Osteoblast (primary cell): ENCODE measurements around the gene PACS1. TPM values are rescaled to one million over a fixed set of nuclear protein-coding genes. Genes with fewer than 3 reads are reported as not detected.

Source experiments
- DNase-seq: peaks from one replicate; pipeline ENCODE4 v3.0.0; 2011; ENCODE audit warnings: low spot score, mixed read lengths; ENCODE audit not compliant: insufficient read length; ENCODE audit errors: missing footprints
- H2AFZ ChIP-seq: 2 replicates; pipeline ENCODE4 v1.6.0; 2011; ENCODE audit warnings: mild to moderate bottlenecking, low read length
- H3K27ac ChIP-seq: 2 replicates; pipeline ENCODE4 v1.5.1; 2011; ENCODE audit warnings: mild to moderate bottlenecking, low read depth, low read length, moderate library complexity
- H3K27me3 ChIP-seq: 2 replicates; pipeline ENCODE4 v1.6.0; 2012; ENCODE audit warnings: mild to moderate bottlenecking, control low read depth, inconsistent platforms, low read length, moderate library complexity; ENCODE audit not compliant: insufficient read depth
- H3K36me3 ChIP-seq: 2 replicates; pipeline ENCODE4 v1.5.1; 2011; ENCODE audit warnings: mild to moderate bottlenecking, low read length, control low read depth, moderate library complexity; ENCODE audit not compliant: insufficient read depth
- H3K4me1 ChIP-seq: 2 replicates; pipeline ENCODE4 v1.5.1; 2011; ENCODE audit warnings: mild to moderate bottlenecking, low read length, control low read depth, moderate library complexity; ENCODE audit not compliant: insufficient read depth
- H3K4me2 ChIP-seq: 2 replicates; pipeline ENCODE4 v1.6.0; 2011; ENCODE audit warnings: mild to moderate bottlenecking, low read length; ENCODE audit not compliant: insufficient read depth
- H3K4me3 ChIP-seq: fragments of 200-600 bp; sonication (generic); 3 replicates; pipeline ENCODE4 v1.5.1; 2012; ENCODE audit warnings: mild to moderate bottlenecking, low read length, inconsistent platforms; ENCODE audit not compliant: insufficient read depth
- H3K79me2 ChIP-seq: 2 replicates; pipeline ENCODE4 v1.6.0; 2012; ENCODE audit warnings: mild to moderate bottlenecking, low read length, control low read depth, inconsistent platforms; ENCODE audit not compliant: insufficient read depth
- H3K9me3 ChIP-seq: 2 replicates; pipeline ENCODE4 v1.5.1; 2011; ENCODE audit warnings: low read depth, low read length, control low read depth
- H4K20me1 ChIP-seq: 2 replicates; pipeline ENCODE4 v1.6.0; 2012; ENCODE audit warnings: mild to moderate bottlenecking, low read length, control low read depth; ENCODE audit not compliant: insufficient read depth
- CTCF ChIP-seq: IDR thresholded peaks from 2 replicates; pipeline ENCODE4 v1.5.1; 2011; ENCODE audit warnings: mild to moderate bottlenecking, low read depth, low read length, moderate library complexity; ENCODE audit errors: extremely low read depth
- total RNA-seq: library from RNA; depleted of rRNA; stranded (reverse); fragments of >200 nt; gene quantifications from 2 replicates; pipeline ENCODE4 v1.2.3, GENCODE V29; 2012

PACS1 gene
- total RNA-seq, 1 donor: 38.0 TPM

- peak within 1 kb of the TSS; percentile 99 for H3K4me3 ChIP-seq
- peak within 1 kb of the TSS; percentile 100 for H3K4me2 ChIP-seq
- H3K36me3 ChIP-seq: peaks cover 31% of the 10 kb centered on the region
- H3K4me1 ChIP-seq: peaks cover 16% of the 10 kb centered on the region
- no peak for TF ChIP-seq CTCF
- peaks cover 16% of the 10 kb centered on the region for H3K27me3 ChIP-seq
- H2AFZ ChIP-seq: peak within 1 kb of the TSS; percentile 92
- no peaks in the 10 kb centered on the region for H3K9me3 ChIP-seq
- H3K27ac ChIP-seq: peak within 1 kb of the TSS; percentile 91
- peaks cover 10% of the 10 kb centered on the region for H4K20me1 ChIP-seq
- DNase-seq: peak; percentile 99
- H3K79me2 ChIP-seq: peaks cover 37% of the 10 kb centered on the region
Observed at GRCh38 chr11:66051766-66052663, 18.1 kb upstream of the PACS1 start, which contains the start of gene SF3B2. TSS of gene SF3B2 (plus strand) at chr11:66052364. CDS start at chr11:66052385, 21 bp downstream.

DNA sequence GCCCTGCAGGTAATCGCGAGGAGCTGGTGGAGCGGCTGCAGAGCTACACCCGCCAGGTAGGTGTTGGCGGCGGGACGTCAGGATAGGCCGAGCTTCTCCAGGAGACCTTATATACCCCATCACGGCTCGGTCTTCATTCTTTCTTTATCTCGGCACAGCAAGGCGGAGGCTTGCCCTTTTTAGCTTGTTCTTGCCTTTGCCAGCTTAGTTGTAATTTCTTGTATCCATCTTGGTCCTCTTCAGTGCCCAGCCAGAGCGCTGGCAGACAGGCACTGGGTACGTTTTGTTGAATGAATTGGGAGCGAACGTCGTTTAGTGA is 17.4 kb upstream of the PACS1 start:
- peaks cover 10% of the 10 kb centered on the region for H4K20me1 ChIP-seq
- peaks cover 16% of the 10 kb centered on the region for H3K27me3 ChIP-seq
- peak overlapping the region; percentile 92 for H2AFZ ChIP-seq
- peaks cover 37% of the 10 kb centered on the region for H3K36me3 ChIP-seq
- peak; percentile 46 for DNase-seq
- TF ChIP-seq CTCF: no peak
- H3K79me2 ChIP-seq: peaks cover 42% of the 10 kb centered on the region
- peak overlapping the region; percentile 91 for H3K27ac ChIP-seq
- peak overlapping the region; percentile 99 for H3K4me3 ChIP-seq
- H3K4me1 ChIP-seq: peaks cover 16% of the 10 kb centered on the region
- peak overlapping the region; percentile 100 for H3K4me2 ChIP-seq
- H3K9me3 ChIP-seq: no peaks in the 10 kb centered on the region

DNA sequence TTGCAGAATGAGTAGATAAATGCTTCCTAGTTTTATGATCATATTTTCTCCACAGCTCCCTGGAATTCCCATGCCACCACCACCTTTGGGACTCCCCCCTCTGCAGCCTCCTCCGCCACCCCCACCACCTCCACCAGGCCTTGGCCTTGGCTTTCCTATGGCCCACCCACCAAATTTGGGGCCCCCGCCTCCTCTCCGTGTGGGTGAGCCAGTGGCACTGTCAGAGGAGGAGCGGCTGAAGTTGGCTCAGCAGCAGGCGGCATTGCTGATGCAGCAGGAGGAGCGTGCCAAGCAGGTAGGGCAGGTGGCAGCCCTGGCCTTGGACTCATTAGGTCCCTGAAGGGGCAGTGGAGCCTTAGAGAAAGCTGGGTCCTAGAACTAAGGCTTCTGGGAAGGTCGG is 15.1 kb upstream of the PACS1 start:
- H2AFZ ChIP-seq: no peak overlapping the region
- peaks cover 50% of the 10 kb centered on the region for H3K79me2 ChIP-seq
- no peak overlapping the region for H3K4me2 ChIP-seq
- H3K27me3 ChIP-seq: no peaks in the 10 kb centered on the region
- H3K9me3 ChIP-seq: no peaks in the 10 kb centered on the region
- peak overlapping the region; percentile 52 for H3K27ac ChIP-seq
- H3K4me1 ChIP-seq: peaks cover 16% of the 10 kb centered on the region
- TF ChIP-seq CTCF: no peak
- peaks cover 10% of the 10 kb centered on the region for H4K20me1 ChIP-seq
- H3K4me3 ChIP-seq: no peak overlapping the region
- DNase-seq: peak; percentile 88
- H3K36me3 ChIP-seq: peaks cover 60% of the 10 kb centered on the region

GRCh38 chr11:66056501-66056900 is 13.6 kb upstream of the PACS1 start:
- DNase-seq: peak; percentile 46
- no peak overlapping the region for H2AFZ ChIP-seq
- peaks cover 63% of the 10 kb centered on the region for H3K79me2 ChIP-seq
- no peak overlapping the region for H3K4me3 ChIP-seq
- peaks cover 10% of the 10 kb centered on the region for H4K20me1 ChIP-seq
- no peaks in the 10 kb centered on the region for H3K27me3 ChIP-seq
- no peak for TF ChIP-seq CTCF
- no peak overlapping the region for H3K4me2 ChIP-seq
- H3K9me3 ChIP-seq: no peaks in the 10 kb centered on the region
- peaks cover 75% of the 10 kb centered on the region for H3K36me3 ChIP-seq
- H3K27ac ChIP-seq: peak overlapping the region; percentile 11
- H3K4me1 ChIP-seq: peaks cover 16% of the 10 kb centered on the region
